GM23338 (cell line): ENCODE measurements around the gene APIP. TPM values are rescaled to one million over a fixed set of nuclear protein-coding genes. Genes with fewer than 3 reads are reported as not detected.

ENCODE experiments used
- ATAC-seq: fragments of 200-7000 bp; cut with Tn5 transposase; 3 replicates; pipeline ENCODE4 v1.9.1; 2020
- DNase-seq: peaks from one replicate; pipeline ENCODE4 v3.0.0-alpha.2; 2015; ENCODE audit warnings: low spot score
- H2AFZ ChIP-seq: fragments of 200-600 bp; sonication (generic); 2 replicates; pipeline ENCODE4 v1.8.0; 2016; ENCODE audit warnings: antibody characterized with exemption, mild to moderate bottlenecking, moderate library complexity
- H3F3A ChIP-seq: fragments of 200-600 bp; sonication (generic); replicated peaks from 2 replicates; pipeline ENCODE4 v1.8.0; 2017; ENCODE audit warnings: antibody characterized with exemption, mixed run types, low read depth
- H3K27ac ChIP-seq: fragments of 200-600 bp; sonication (generic); 2 replicates; pipeline ENCODE4 v1.6.1; 2016; ENCODE audit warnings: low read depth
- H3K27me3 ChIP-seq: fragments of 200-600 bp; sonication (generic); 2 replicates; pipeline ENCODE4 v1.8.0; 2016; ENCODE audit warnings: mild to moderate bottlenecking, mixed run types, moderate library complexity; ENCODE audit not compliant: insufficient read depth
- H3K36me3 ChIP-seq: fragments of 200-600 bp; sonication (generic); 2 replicates; pipeline ENCODE4 v1.8.0; 2016; ENCODE audit warnings: mild to moderate bottlenecking; ENCODE audit not compliant: insufficient read depth
- H3K4me1 ChIP-seq: fragments of 200-600 bp; sonication (generic); 2 replicates; pipeline ENCODE4 v1.8.0; 2016; ENCODE audit warnings: mild to moderate bottlenecking, moderate library complexity; ENCODE audit not compliant: insufficient read depth
- H3K4me2 ChIP-seq: fragments of 200-600 bp; sonication (generic); 2 replicates; pipeline ENCODE4 v1.7.1; 2017; ENCODE audit warnings: mixed run types
- H3K4me3 ChIP-seq: fragments of 200-600 bp; sonication (generic); 2 replicates; pipeline ENCODE4 v1.6.1; 2016; ENCODE audit warnings: mixed run types
- H3K79me2 ChIP-seq: fragments of 200-600 bp; sonication (generic); replicated peaks from 2 replicates; pipeline ENCODE4 v1.8.0; 2017; ENCODE audit warnings: mild to moderate bottlenecking; ENCODE audit not compliant: insufficient read depth
- H3K9me2 ChIP-seq: fragments of 200-600 bp; sonication (generic); 2 replicates; pipeline ENCODE4 v1.8.0; 2017; ENCODE audit not compliant: insufficient read depth
- H4K20me1 ChIP-seq: fragments of 200-600 bp; sonication (generic); replicated peaks from 2 replicates; pipeline ENCODE4 v1.8.0; 2017; ENCODE audit warnings: mild to moderate bottlenecking; ENCODE audit not compliant: insufficient read depth
- H3K27ac Mint-ChIP-seq: 2 replicates; pipeline ENCODE4 v1.8.0; 2020; ENCODE audit warnings: inconsistent platforms, mild to moderate bottlenecking, moderate library complexity, mixed read lengths
- H3K27me3 Mint-ChIP-seq: 3 replicates; pipeline ENCODE4 v1.8.0; 2022; ENCODE audit warnings: low read depth, mild to moderate bottlenecking, moderate library complexity, mixed read lengths, inconsistent platforms; ENCODE audit not compliant: insufficient read depth, poor library complexity
- H3K36me3 Mint-ChIP-seq: 3 replicates; pipeline ENCODE4 v1.8.0; 2021; ENCODE audit warnings: low read depth, mild to moderate bottlenecking, inconsistent platforms, moderate library complexity, mixed read lengths
- H3K4me1 Mint-ChIP-seq: 3 replicates; pipeline ENCODE4 v1.8.0; 2020; ENCODE audit warnings: mild to moderate bottlenecking, inconsistent platforms, mixed read lengths
- H3K4me3 Mint-ChIP-seq: 3 replicates; pipeline ENCODE4 v1.8.0; 2021; ENCODE audit warnings: moderate library complexity, mild to moderate bottlenecking, inconsistent platforms, mixed read lengths
- H3K9me3 Mint-ChIP-seq: 3 replicates; pipeline ENCODE4 v1.8.0; 2020; ENCODE audit warnings: moderate library complexity, mild to moderate bottlenecking, inconsistent platforms, mixed read lengths
- CTCF ChIP-seq, 2 experiments: fragments of 200-600 bp in 1 of 2; sonication (generic) in 1 of 2; conservative IDR thresholded peaks; 2 replicates each; pipeline versions ENCODE4 v1.5.1 to v1.6.1; 2016 to 2017; ENCODE audit warnings: antibody characterized with exemption in 2 of 2, low read depth in 2 of 2, mild to moderate bottlenecking in 2 of 2, moderate library complexity in 1 of 2
- ETS1 ChIP-seq: IDR thresholded peaks from 2 replicates; pipeline ENCODE4 v1.6.1; 2016; ENCODE audit warnings: antibody characterized with exemption
- EZH2 ChIP-seq: fragments of 200-600 bp; sonication (generic); IDR thresholded peaks from one replicate; pipeline ENCODE4 v1.8.0; 2017; ENCODE audit warnings: antibody characterized with exemption, mild to moderate bottlenecking, low read depth; ENCODE audit not compliant: unreplicated experiment
- EZH2phosphoT487 ChIP-seq: fragments of 200-600 bp; sonication (generic); IDR thresholded peaks from one replicate; pipeline ENCODE4 v1.8.1; 2018; ENCODE audit warnings: antibody characterized with exemption; ENCODE audit not compliant: unreplicated experiment
- NANOG ChIP-seq: IDR thresholded peaks from 2 replicates; pipeline ENCODE4 v1.6.1; 2016; ENCODE audit warnings: antibody characterized with exemption, borderline replicate concordance
- REST ChIP-seq: IDR thresholded peaks from one replicate; pipeline ENCODE4 v1.6.1; 2018; ENCODE audit warnings: antibody characterized with exemption; ENCODE audit not compliant: unreplicated experiment
- STAT1 ChIP-seq: IDR thresholded peaks from one replicate; pipeline ENCODE4 v1.6.1; 2016; ENCODE audit warnings: antibody characterized with exemption; ENCODE audit not compliant: unreplicated experiment
- ZNF331 ChIP-seq: fragments of 250-450 bp; sonication (Bioruptor Pico); IDR thresholded peaks from 2 replicates; pipeline ENCODE4 v1.5.0; 2020; ENCODE audit warnings: low read depth, mild to moderate bottlenecking, moderate library complexity
- ZNF462 ChIP-seq: fragments of 250-450 bp; sonication (Bioruptor Pico); IDR thresholded peaks from 2 replicates; pipeline ENCODE4 v1.5.0; 2020; ENCODE audit warnings: mild to moderate bottlenecking, moderate library complexity
- polyA plus RNA-seq: library from polyadenylated mRNA; unstranded; fragments of >200 nt; fragmentation: Nextera tagmentation; extraction: Ambion mirVana; gene quantifications from 2 replicates; pipeline ENCODE4 v1.2.1, GENCODE V29; 2016
- total RNA-seq: library from RNA; depleted of rRNA; stranded (reverse); fragments of >200 nt; shearing (Covaris generic); gene quantifications from 2 replicates; pipeline ENCODE4 v1.2.3, GENCODE V29; 2014

APIP gene
- total and polyA plus RNA-seq, 2 experiments from 2014 or later = 35.7 to 50.3 TPM

GRCh38 chr11:34850334-34850733, 65.8 kb downstream of the APIP start:
- Histone ChIP-seq H3K27me3 (no peaks in the 10 kb centered on the region), H3K4me2 (no peak overlapping the region), H3K36me3 (no peaks in the 10 kb centered on the region), H3K4me3 (no peak overlapping the region), H3K27ac (no peak overlapping the region), H2AFZ (no peak overlapping the region), H4K20me1 (no peaks in the 10 kb centered on the region), H3F3A (no peaks in the 10 kb centered on the region), H3K79me2 (no peaks in the 10 kb centered on the region), H3K9me2 (no peaks in the 10 kb centered on the region), H3K4me1 (0 out of 2 replicates have a peak, but pooled peaks cover 1% of the 10 kb centered on the region)
- Mint-ChIP-seq H3K9me3 (no peaks in the 10 kb centered on the region), H3K4me1 (peaks cover 5% of the 10 kb centered on the region; the same call in 1 of the 3 replicates), H3K27me3 (peaks cover 2% of the 10 kb centered on the region), H3K27ac (no peak overlapping the region), H3K36me3 (no peaks in the 10 kb centered on the region), H3K4me3 (no peak overlapping the region)
- DNase-seq (no peak), ATAC-seq (no peak)
- TF ChIP-seq STAT1 = no peak
- TF ChIP-seq EZH2phosphoT487 = no peak
- TF ChIP-seq ZNF462 (CRISPR knock-in tag) = no peak
- TF ChIP-seq NANOG = no peak
- no peak for TF ChIP-seq ZNF331 (CRISPR knock-in tag)
- TF ChIP-seq CTCF (conservative IDR thresholded peaks at IDR 0.05; ENCODE audit: low read depth in 2 of 2) = no peak
- no peak for TF ChIP-seq ETS1
- no peak for TF ChIP-seq EZH2
- TF ChIP-seq REST = no peak
